GM12878 (cell line): ENCODE data around the gene PDCD2. TPM values are rescaled to one million over a fixed set of nuclear protein-coding genes. Genes with fewer than 3 reads are reported as not detected.

Experiments
- BCL11A ChIP-seq: IDR thresholded peaks from 2 replicates; pipeline ENCODE4 v1.6.1; 2011; ENCODE audit warnings: low read depth, low read length
- CBFB ChIP-seq: IDR thresholded peaks from 2 replicates; pipeline ENCODE4 v1.6.1; 2016; ENCODE audit warnings: antibody characterized with exemption, low read depth
- CBX5 ChIP-seq: sonication (generic); IDR thresholded peaks from 2 replicates; pipeline ENCODE4 v1.6.1; 2016; ENCODE audit warnings: low read depth, moderate library complexity, mild to moderate bottlenecking, inconsistent platforms
- CEBPB ChIP-seq, 2 experiments: fragments of 150-350 bp in 1 of 2; IDR thresholded peaks; 2 replicates each; pipeline ENCODE4 v1.6.1; 2012 to 2014; ENCODE audit warnings: low read depth in 2 of 2, low read length in 2 of 2, borderline replicate concordance in 1 of 2, inconsistent platforms in 1 of 2
- CREM ChIP-seq: IDR thresholded peaks from 2 replicates; pipeline ENCODE4 v1.6.1; 2014; ENCODE audit warnings: antibody characterized with exemption, low read depth
- DPF2 ChIP-seq: fragments of 450-650 bp; IDR thresholded peaks from 2 replicates; pipeline ENCODE4 v1.6.1; 2017; ENCODE audit warnings: mild to moderate bottlenecking
- FOXK2 ChIP-seq: fragments of 450-650 bp; IDR thresholded peaks from 2 replicates; pipeline ENCODE4 v1.6.1; 2017; ENCODE audit warnings: mild to moderate bottlenecking, moderate library complexity
- GABPA ChIP-seq: IDR thresholded peaks from 2 replicates; pipeline ENCODE4 v1.6.1; 2014; ENCODE audit warnings: antibody characterized with exemption, low read depth, mild to moderate bottlenecking, inconsistent platforms
- HCFC1 ChIP-seq: fragments of 150-350 bp; IDR thresholded peaks from 2 replicates; pipeline ENCODE4 v1.6.1; 2014; ENCODE audit warnings: low read length
- HDAC2 ChIP-seq: fragments of 200-600 bp; sonication (generic); IDR thresholded peaks from 2 replicates; pipeline ENCODE4 v1.6.1; 2017
- HDGF ChIP-seq: fragments of 450-650 bp; IDR thresholded peaks from 2 replicates; pipeline ENCODE4 v1.6.1; 2016; ENCODE audit warnings: antibody characterized with exemption
- KLF5 ChIP-seq: fragments of 450-650 bp; IDR thresholded peaks from 2 replicates; pipeline ENCODE4 v1.6.1; 2014; ENCODE audit warnings: mild to moderate bottlenecking; ENCODE audit not compliant: partially characterized antibody
- NR2C2 ChIP-seq: IDR thresholded peaks from 2 replicates; pipeline ENCODE4 v1.6.1; 2011; ENCODE audit warnings: borderline replicate concordance, low read depth; ENCODE audit not compliant: control insufficient read depth, insufficient read length
- PBX3 ChIP-seq: IDR thresholded peaks from 2 replicates; pipeline ENCODE4 v1.6.1; 2011; ENCODE audit warnings: mild to moderate bottlenecking, low read depth, low read length, moderate library complexity; ENCODE audit not compliant: insufficient replicate concordance
- POLR2AphosphoS2 ChIP-seq: IDR thresholded peaks from 2 replicates; pipeline ENCODE4 v1.6.1; 2011; ENCODE audit warnings: low read depth, mild to moderate bottlenecking, low read length, improper control_type of control experiment, moderate library complexity
- POLR2AphosphoS5 ChIP-seq: IDR thresholded peaks from 2 replicates; pipeline ENCODE4 v1.6.1; 2011; ENCODE audit warnings: mild to moderate bottlenecking, low read length, inconsistent platforms
- RAD51 ChIP-seq: fragments of 450-650 bp; IDR thresholded peaks from 2 replicates; pipeline ENCODE4 v1.6.1; 2016; ENCODE audit warnings: moderate library complexity, mild to moderate bottlenecking, inconsistent platforms
- REST ChIP-seq: IDR thresholded peaks from 2 replicates; pipeline ENCODE4 v1.6.1; 2012; ENCODE audit warnings: mild to moderate bottlenecking, low read depth, low read length
- SPI1 ChIP-seq: IDR thresholded peaks from 2 replicates; pipeline ENCODE4 v1.6.1; 2011; ENCODE audit warnings: low read depth, mild to moderate bottlenecking, low read length, moderate library complexity, borderline replicate concordance; ENCODE audit not compliant: insufficient read depth
- SREBF1 ChIP-seq: IDR thresholded peaks from 2 replicates; pipeline ENCODE4 v1.6.1; 2012; ENCODE audit warnings: mild to moderate bottlenecking, low read length
- ZBTB40 ChIP-seq: fragments of 450-650 bp; IDR thresholded peaks from 2 replicates; pipeline ENCODE4 v1.6.1; 2016; ENCODE audit warnings: mild to moderate bottlenecking, moderate library complexity, borderline replicate concordance
- ZNF217 ChIP-seq: fragments of 450-650 bp; IDR thresholded peaks from 2 replicates; pipeline ENCODE4 v1.6.1; 2017; ENCODE audit warnings: antibody characterized with exemption, mild to moderate bottlenecking
- polyA plus RNA-seq, 11 experiments: library from polyadenylated mRNA; depleted of rRNA in 4 of 11; unstranded in 6 of 11; stranded (reverse) in 5 of 11; fragments of >200 nt; fragmentation: Nextera tagmentation in 4 of 11; fragmentation: Illumina TruSeq in 1 of 11; extraction: Ambion mirVana in 4 of 11; extraction: Trizol in 1 of 11; gene quantifications; 1 replicate in 1 of 11; 2 replicates in 10 of 11; pipeline versions ENCODE4 v1.2.1 to v1.2.3, GENCODE V29; 2011 to 2016; ENCODE audit warnings: inconsistent platforms in 2 of 11, missing spikeins in 2 of 11, low read depth in 1 of 11
- total RNA-seq, 4 experiments: library from RNA; depleted of rRNA in 3 of 4; stranded (reverse); fragments of >200 nt in 3 of 4; fragmentation: Illumina TruSeq in 1 of 4; extraction: Trizol in 1 of 4; gene quantifications; 2 replicates each; pipeline versions ENCODE4 v1.2.1 to v1.2.3, GENCODE V29; 2013 to 2021

PDCD2 gene
- total and polyA plus RNA-seq, 10 of the 15 experiments (the other 5 are each of a cell fraction or from before 2014, with no cell fraction given), result 27.4 to 154 (median 101) TPM

- TF ChIP-seq ZBTB40 (peak; percentile 97), BCL11A (no peak), KLF5 (peak; percentile 62), POLR2AphosphoS2 (0 out of 2 replicates have a peak, but pooled peaks have one; percentile 38), PBX3 (no peak), CBX5 (no peak), HCFC1 (peak; percentile 95), CBFB (0 out of 2 replicates have a peak, but pooled peaks have one; percentile 54), SREBF1 (peak; percentile 72), HDGF (no peak; the same call in 1 of the 2 replicates), CEBPB (IDR thresholded peaks at IDR 0.05; ENCODE audit: borderline replicate concordance in 1 of 2, low read depth in 2 of 2, low read length in 2 of 2) (no peak), CREM (peak; percentile 100), RAD51 (no peak), REST (no peak), ZNF217 (no peak), NR2C2 (no peak), POLR2AphosphoS5 (peak; percentile 74; the same call in 1 of the 2 replicates), GABPA (peak; percentile 98), DPF2 (no peak), SPI1 (0 out of 2 replicates have a peak, but pooled peaks have one; percentile 4), HDAC2 (no peak), FOXK2 (peak; percentile 84)
These were observed 30.2 kb downstream of the PDCD2 start, which contains the start of gene TBP (continued) for GRCh38 chr6:170554013-170554795.
